Nasal cavity respiratory epithelium epithelial cell of viscerocranial mucosa (primary cell): ENCODE measurements around the gene MAGEA9. TPM values are rescaled to one million over a fixed set of nuclear protein-coding genes. Genes with fewer than 3 reads are reported as not detected.

ENCODE experiments used
- total RNA-seq: library from RNA; depleted of rRNA; stranded (reverse); fragments of >200 nt; gene quantifications from 2 replicates; pipeline ENCODE4 v1.2.3, GENCODE V29; 2014

Gene MAGEA9
- not detected in 2 replicates for total RNA-seq

GRCh38 chrX:149781727-149782126 is at the start of gene MAGEA9:
MAGEA9 (plus strand) TSS chrX:149781930; CDS start chrX:149786211, 4,281 bp downstream.

GRCh38 chrX:149773768-149774167 is 8.0 kb upstream of the MAGEA9 start, which contains the start of gene HSFX1:
HSFX1 (plus strand) TSS chrX:149774068; CDS start chrX:149774682, 614 bp downstream.

Other genes with a start within 250 kb of the MAGEA9 start
- gene EOLA1, start 240.9 kb upstream of the MAGEA9 start, total RNA-seq = 16.9 and 17.8 TPM in 2 replicates
- not detected in 2 replicates for gene HSFX3, start 232.0 kb upstream of the MAGEA9 start, total RNA-seq
- gene MAGEA9B, start 194.5 kb upstream of the MAGEA9 start, total RNA-seq = not detected in 2 replicates
- 0.21 TPM in 1 of 2 replicates, not detected in the other for gene HSFX2, start 186.6 kb upstream of the MAGEA9 start, total RNA-seq
- 17.4 and 23.0 TPM in 2 replicates for gene TMEM185A, start 150.1 kb upstream of the MAGEA9 start, total RNA-seq
- gene MAGEA11, start 69.9 kb upstream of the MAGEA9 start, total RNA-seq = not detected in 2 replicates
- gene HSFX1, start 7.9 kb upstream of the MAGEA9 start, total RNA-seq = 0.34 and 0.93 TPM in 2 replicates
- gene MAGEA8, start 99.3 kb downstream of the MAGEA9 start, total RNA-seq = not detected in 2 replicates
- not detected in 2 replicates for gene HSFX4, start 147.6 kb downstream of the MAGEA9 start, total RNA-seq
- gene EOLA2, start 156.6 kb downstream of the MAGEA9 start, total RNA-seq = 31.4 and 36.6 TPM in 2 replicates